Vagina (tissue), 2 donors: ENCODE results near the gene LGALS12. TPM values are rescaled to one million over a fixed set of nuclear protein-coding genes. Genes with fewer than 3 reads are reported as not detected.
"Not testable (repeated sequence)": the region's sequence is repeated elsewhere in the genome, so short reads cannot be mapped to it uniquely, and the experiment has no call there.

Experiments
- DNase-seq, 2 donors: peaks; one replicate each; pipeline ENCODE4 v3.0.0-alpha.2; 2017; ENCODE audit errors: extremely low spot score in 2 of 2
- H3K27ac ChIP-seq: fragments of 200-600 bp; sonication (generic); one replicate; pipeline ENCODE4 v1.5.1; 2019
- H3K27me3 ChIP-seq: fragments of 200-600 bp; sonication (generic); one replicate; pipeline ENCODE4 v1.5.1; 2019
- H3K36me3 ChIP-seq, 2 donors: fragments of 200-600 bp; sonication (generic); one replicate each; pipeline ENCODE4 v1.5.1; 2017 to 2019
- H3K4me1 ChIP-seq: fragments of 200-600 bp; sonication (generic); one replicate; pipeline ENCODE4 v1.5.1; 2019
- H3K4me3 ChIP-seq, 2 donors: fragments of 200-600 bp; sonication (generic); 1 replicate in 1 of 2; 2 replicates in 1 of 2; pipeline ENCODE4 v1.5.1; 2016 to 2019
- H3K9me3 ChIP-seq: fragments of 200-600 bp; sonication (generic); one replicate; pipeline ENCODE4 v1.5.1; 2019
- CTCF ChIP-seq, 3 experiments: fragments of 450-650 bp in 2 of 3; fragments of 200-600 bp in 1 of 3; sonication (generic) in 1 of 3; IDR thresholded peaks; one replicate each; pipeline ENCODE4 v1.5.1; 2017 to 2019; ENCODE audit warnings: antibody characterized with exemption in 3 of 3, mild to moderate bottlenecking in 2 of 3, moderate library complexity in 2 of 3
- POLR2A ChIP-seq, 2 donors: fragments of 450-650 bp; IDR thresholded peaks; one replicate each; pipeline ENCODE4 v1.6.1; 2017; ENCODE audit warnings: antibody characterized with exemption in 2 of 2, mild to moderate bottlenecking in 2 of 2, moderate library complexity in 2 of 2
- POLR2AphosphoS5 ChIP-seq, 2 donors: sonication (generic); formaldehyde crosslinking; IDR thresholded peaks; one replicate each; pipeline ENCODE4 v1.9.0; 2017; ENCODE audit warnings: antibody characterized with exemption in 2 of 2, mild to moderate bottlenecking in 2 of 2, low read depth in 1 of 2; ENCODE audit not compliant: insufficient read depth in 1 of 2
- intact Hi-C: fragments of 100-400 bp; cut with DNase I; formaldehyde crosslinking; loops from one replicate; pipeline ENCODE4 v1.15.1; 2023
- total RNA-seq: library from RNA; depleted of rRNA; stranded (reverse); fragments of >200 nt; gene quantifications from one replicate; pipeline ENCODE4 v1.2.3, GENCODE V29; 2016

LGALS12 gene
- total RNA-seq, 1 donor from 2014 or later, result 2.7 TPM

- intact Hi-C loops, result no loop called here
- peaks cover 32% of the 10 kb centered on the region for H3K4me1 ChIP-seq
- H3K4me3 ChIP-seq, result peak within 1 kb of the TSS; percentile 45 to 63
These were observed 30.9 kb downstream of the LGALS12 start, which contains the start of gene PLAAT4 for GRCh38 chr11:63536669-63537292. TSS of gene PLAAT4 (plus strand) at chr11:63536808. CDS start at chr11:63536869, 61 bp downstream.

GRCh38 chr11:63537293-63538101 lies 31.6 kb downstream of the LGALS12 start:
- peaks cover 31% of the 10 kb centered on the region for H3K4me1 ChIP-seq
- H3K27ac ChIP-seq, result peak overlapping the region; percentile 84
- intact Hi-C loops, result no loop called here
- DNase-seq, result no peak
- H3K9me3 ChIP-seq, result no peaks in the 10 kb centered on the region
- peak overlapping the region; percentile 45 to 63 for H3K4me3 ChIP-seq
- no peak for TF ChIP-seq POLR2A (IDR thresholded peaks at IDR 0.05)
- TF ChIP-seq POLR2AphosphoS5 (IDR thresholded peaks at IDR 0.05; ENCODE audit: insufficient read depth in 1 of 2, low read depth in 1 of 2), result peak in 1 of 2 donors; percentile 40
- no peak for TF ChIP-seq CTCF (IDR thresholded peaks at IDR 0.05)
- H3K27me3 ChIP-seq, result no peaks in the 10 kb centered on the region
- H3K36me3 ChIP-seq, result no peaks in the 10 kb centered on the region

More at GRCh38 chr11:63536669-63537292, 30.9 kb downstream of the LGALS12 start, which contains the start of gene PLAAT4:
- TF ChIP-seq CTCF (IDR thresholded peaks at IDR 0.05) (no peak), POLR2AphosphoS5 (IDR thresholded peaks at IDR 0.05; ENCODE audit: insufficient read depth in 1 of 2, low read depth in 1 of 2) (peak in 1 of 2 donors; percentile 28)
- Histone ChIP-seq H3K27me3 (no peaks in the 10 kb centered on the region), H3K9me3 (no peaks in the 10 kb centered on the region), H3K36me3 (no peaks in the 10 kb centered on the region), H3K27ac (peak within 1 kb of the TSS; percentile 84)
- DNase-seq, result no peak

- H3K27me3 ChIP-seq, intact Hi-C loops, H3K9me3 ChIP-seq, H3K27ac ChIP-seq, DNase-seq, H3K4me3 ChIP-seq, H3K36me3 ChIP-seq: not testable (repeated sequence)
- peaks cover 14% of the 10 kb centered on the region for H3K4me1 ChIP-seq
These were observed 36.6 kb downstream of the LGALS12 start for GRCh38 chr11:63542506-63542905.

- no peak overlapping the region for H3K4me3 ChIP-seq
- H3K9me3 ChIP-seq, result no peaks in the 10 kb centered on the region
- intact Hi-C loops, result no loop called here
- no peak for DNase-seq
- no peak overlapping the region for H3K27ac ChIP-seq
- no peaks in the 10 kb centered on the region for H3K27me3 ChIP-seq
- no peaks in the 10 kb centered on the region for H3K36me3 ChIP-seq
- H3K4me1 ChIP-seq, result peaks cover 2% of the 10 kb centered on the region
- TF ChIP-seq POLR2AphosphoS5 (IDR thresholded peaks at IDR 0.05; ENCODE audit: insufficient read depth in 1 of 2, low read depth in 1 of 2) (no peak), POLR2A (IDR thresholded peaks at IDR 0.05) (no peak), CTCF (IDR thresholded peaks at IDR 0.05) (no peak)
These were observed 37.8 kb downstream of the LGALS12 start for GRCh38 chr11:63543711-63544110.

GRCh38 chr11:63547061-63547460 lies 41.2 kb downstream of the LGALS12 start:
- no peak for DNase-seq
- TF ChIP-seq CTCF (IDR thresholded peaks at IDR 0.05) (no peak), POLR2AphosphoS5 (IDR thresholded peaks at IDR 0.05; ENCODE audit: insufficient read depth in 1 of 2, low read depth in 1 of 2) (no peak), POLR2A (IDR thresholded peaks at IDR 0.05) (no peak)
- Histone ChIP-seq H3K9me3 (no peaks in the 10 kb centered on the region), H3K27ac (no peak overlapping the region), H3K36me3 (no peaks in the 10 kb centered on the region), H3K4me3 (no peak overlapping the region), H3K4me1 (no peaks in the 10 kb centered on the region), H3K27me3 (no peaks in the 10 kb centered on the region)
- intact Hi-C loops, result no loop called here
